ENCODE results near the gene TTC39A. TPM values are rescaled to one million over a fixed set of nuclear protein-coding genes. Genes with fewer than 3 reads are reported as not detected.

Gene TTC39A
- total RNA-seq, 1 experiment from 2014 or later = 15.4 TPM

- Histone ChIP-seq H3K79me2 (ENCODE audit: insufficient read depth, low read length) (no peaks in the 10 kb centered on the region), H3K4me1 (ENCODE audit: control insufficient read depth in 1 of 2, insufficient read depth in 2 of 2, low read length in 2 of 2) (peaks cover 9 to 26% of the 10 kb centered on the region in 2 experiments), H3K9me3 (ENCODE audit: control insufficient read depth in 1 of 2, insufficient read depth in 1 of 2, low read depth in 1 of 2, low read length in 2 of 2) (no peaks in the 10 kb centered on the region), H3K27me3 (ENCODE audit: insufficient read depth, low read length) (no peaks in the 10 kb centered on the region), H3K4me3 (replicated peaks in 1 of 2; ENCODE audit: low read depth in 1 of 2, low read length in 2 of 2) (no peak overlapping the region), H3K4me2 (ENCODE audit: low read length) (no peak overlapping the region), H3K9ac (ENCODE audit: low read length) (no peak overlapping the region), H2AFZ (ENCODE audit: low read depth, low read length, poor library complexity, severe bottlenecking) (no peak overlapping the region), H4K20me1 (ENCODE audit: insufficient read depth) (no peaks in the 10 kb centered on the region), H3K36me3 (ENCODE audit: control insufficient read depth in 1 of 2, insufficient read depth in 2 of 2, low read length in 2 of 2) (no peaks in the 10 kb centered on the region), H3K9me2 (ENCODE audit: insufficient read depth) (no peaks in the 10 kb centered on the region), H3K27ac (ENCODE audit: low read depth, low read length) (no peak overlapping the region)
- POLR2A ChIA-PET = no interaction called here
- no TSS peak for BruUV-seq (replicated peaks)
- no peak for TF ChIP-seq ZFX (IDR thresholded peaks at IDR 0.05)
- TF ChIP-seq, protein P1, sequence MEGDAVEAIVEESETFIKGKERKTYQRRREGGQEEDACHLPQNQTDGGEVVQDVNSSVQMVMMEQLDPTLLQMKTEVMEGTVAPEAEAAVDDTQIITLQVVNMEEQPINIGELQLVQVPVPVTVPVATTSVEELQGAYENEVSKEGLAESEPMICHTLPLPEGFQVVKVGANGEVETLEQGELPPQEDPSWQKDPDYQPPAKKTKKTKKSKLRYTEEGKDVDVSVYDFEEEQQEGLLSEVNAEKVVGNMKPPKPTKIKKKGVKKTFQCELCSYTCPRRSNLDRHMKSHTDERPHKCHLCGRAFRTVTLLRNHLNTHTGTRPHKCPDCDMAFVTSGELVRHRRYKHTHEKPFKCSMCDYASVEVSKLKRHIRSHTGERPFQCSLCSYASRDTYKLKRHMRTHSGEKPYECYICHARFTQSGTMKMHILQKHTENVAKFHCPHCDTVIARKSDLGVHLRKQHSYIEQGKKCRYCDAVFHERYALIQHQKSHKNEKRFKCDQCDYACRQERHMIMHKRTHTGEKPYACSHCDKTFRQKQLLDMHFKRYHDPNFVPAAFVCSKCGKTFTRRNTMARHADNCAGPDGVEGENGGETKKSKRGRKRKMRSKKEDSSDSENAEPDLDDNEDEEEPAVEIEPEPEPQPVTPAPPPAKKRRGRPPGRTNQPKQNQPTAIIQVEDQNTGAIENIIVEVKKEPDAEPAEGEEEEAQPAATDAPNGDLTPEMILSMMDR (IDR thresholded peaks at IDR 0.05 in 2 of 3, conservative IDR thresholded peaks at IDR 0.05 in 1 of 3; ENCODE audit: borderline replicate concordance in 1 of 3, insufficient read depth in 1 of 3, low read depth in 2 of 3, low read length in 2 of 3) = no peak
- TF ChIP-seq RAD21 (IDR thresholded peaks at IDR 0.05; ENCODE audit: low read depth) = no peak
- no peak for TF ChIP-seq JUND (IDR thresholded peaks at IDR 0.05)
- TF ChIP-seq FOSL1 (IDR thresholded peaks at IDR 0.05; ENCODE audit: low read depth) = no peak
- TF ChIP-seq CEBPB (IDR thresholded peaks at IDR 0.05; ENCODE audit: low read depth) = no peak
- TF ChIP-seq SIN3A (IDR thresholded peaks at IDR 0.05; ENCODE audit: low read depth) = no peak
- no peak for TF ChIP-seq EZH2 (IDR thresholded peaks at IDR 0.05)
- TF ChIP-seq SRF (IDR thresholded peaks at IDR 0.05; ENCODE audit: low read depth) = no peak
- ATAC-seq (no peak), DNase-seq (ENCODE audit: low read depth, low spot score) (no peak)
- RAD21 ChIA-PET (ENCODE audit: low non-redundant PET in 1 of 2, low total read pairs in 2 of 2, uncharacterized antibody in 2 of 2, unreplicated experiment in 2 of 2) = no interaction called here
- intact Hi-C loops (cut with micrococcal nuclease) = no loop called here
- CTCF ChIA-PET = no interaction called here
Observed at GRCh38 chr1:51309291-51309690, 21.1 kb downstream of the TTC39A start.

DNA sequence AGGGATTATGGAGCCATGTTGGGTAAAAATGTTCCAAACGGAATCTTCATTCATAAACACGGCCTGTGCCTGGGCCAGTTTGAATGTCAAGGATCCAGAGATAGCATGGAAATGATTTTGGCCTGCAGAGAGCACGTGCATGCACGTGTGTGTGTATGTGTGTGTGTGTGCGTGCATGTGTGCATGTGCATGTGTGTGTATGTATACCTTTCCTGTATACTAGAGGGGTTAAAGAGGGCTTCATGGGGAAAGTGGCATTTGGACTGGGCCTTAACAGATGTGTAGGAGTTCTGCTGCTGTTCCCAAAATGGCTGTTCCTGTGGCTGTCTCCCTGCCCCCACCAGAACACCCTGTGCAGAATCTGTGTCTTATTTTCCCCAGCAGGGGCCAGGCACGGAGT, 21.7 kb downstream of the TTC39A start:
- Histone ChIP-seq H3K4me3 (replicated peaks in 1 of 2; ENCODE audit: low read depth in 1 of 2, low read length in 2 of 2) (no peak overlapping the region), H3K4me2 (ENCODE audit: low read length) (no peak overlapping the region), H4K20me1 (ENCODE audit: insufficient read depth) (no peaks in the 10 kb centered on the region), H3K79me2 (ENCODE audit: insufficient read depth, low read length) (no peaks in the 10 kb centered on the region), H3K9ac (ENCODE audit: low read length) (no peak overlapping the region), H3K9me3 (ENCODE audit: control insufficient read depth in 1 of 2, insufficient read depth in 1 of 2, low read depth in 1 of 2, low read length in 2 of 2) (no peaks in the 10 kb centered on the region), H3K27ac (ENCODE audit: low read depth, low read length) (no peak overlapping the region), H2AFZ (ENCODE audit: low read depth, low read length, poor library complexity, severe bottlenecking) (no peak overlapping the region), H3K27me3 (ENCODE audit: insufficient read depth, low read length) (no peaks in the 10 kb centered on the region), H3K9me2 (ENCODE audit: insufficient read depth) (no peaks in the 10 kb centered on the region), H3K36me3 (ENCODE audit: control insufficient read depth in 1 of 2, insufficient read depth in 2 of 2, low read length in 2 of 2) (no peaks in the 10 kb centered on the region), H3K4me1 (ENCODE audit: control insufficient read depth in 1 of 2, insufficient read depth in 2 of 2, low read length in 2 of 2) (peaks cover 3 to 19% of the 10 kb centered on the region in 2 experiments; a peak in 3 of 4 replicates)
- no peak for ATAC-seq
- DNase-seq (ENCODE audit: low read depth, low spot score) = no peak
- no TSS peak for BruUV-seq (replicated peaks)
- CTCF ChIA-PET = no interaction called here
- RAD21 ChIA-PET (ENCODE audit: low non-redundant PET in 1 of 2, low total read pairs in 2 of 2, uncharacterized antibody in 2 of 2, unreplicated experiment in 2 of 2) = no interaction called here
- POLR2A ChIA-PET = no interaction called here
- intact Hi-C loops (cut with micrococcal nuclease) = no loop called here
- TF ChIP-seq EGR1 (IDR thresholded peaks at IDR 0.05; ENCODE audit: low read depth) (no peak), FOSL1 (IDR thresholded peaks at IDR 0.05; ENCODE audit: low read depth) (no peak), CEBPB (IDR thresholded peaks at IDR 0.05; ENCODE audit: low read depth) (no peak), TCF7L2 (IDR thresholded peaks at IDR 0.05; ENCODE audit: borderline replicate concordance, extremely low read depth, insufficient read depth, insufficient read length) (no peak), ZNF274 (IDR thresholded peaks at IDR 0.05; ENCODE audit: low read depth, low read length) (no peak), SRF (IDR thresholded peaks at IDR 0.05; ENCODE audit: low read depth) (no peak), POLR2AphosphoS5 (IDR thresholded peaks at IDR 0.05; ENCODE audit: low read depth, low read length) (no peak), EZH2 (IDR thresholded peaks at IDR 0.05) (no peak)
- TF ChIP-seq, protein P2, sequence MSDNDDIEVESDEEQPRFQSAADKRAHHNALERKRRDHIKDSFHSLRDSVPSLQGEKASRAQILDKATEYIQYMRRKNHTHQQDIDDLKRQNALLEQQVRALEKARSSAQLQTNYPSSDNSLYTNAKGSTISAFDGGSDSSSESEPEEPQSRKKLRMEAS (IDR thresholded peaks at IDR 0.05) = no peak
- TF ChIP-seq, protein P3, sequence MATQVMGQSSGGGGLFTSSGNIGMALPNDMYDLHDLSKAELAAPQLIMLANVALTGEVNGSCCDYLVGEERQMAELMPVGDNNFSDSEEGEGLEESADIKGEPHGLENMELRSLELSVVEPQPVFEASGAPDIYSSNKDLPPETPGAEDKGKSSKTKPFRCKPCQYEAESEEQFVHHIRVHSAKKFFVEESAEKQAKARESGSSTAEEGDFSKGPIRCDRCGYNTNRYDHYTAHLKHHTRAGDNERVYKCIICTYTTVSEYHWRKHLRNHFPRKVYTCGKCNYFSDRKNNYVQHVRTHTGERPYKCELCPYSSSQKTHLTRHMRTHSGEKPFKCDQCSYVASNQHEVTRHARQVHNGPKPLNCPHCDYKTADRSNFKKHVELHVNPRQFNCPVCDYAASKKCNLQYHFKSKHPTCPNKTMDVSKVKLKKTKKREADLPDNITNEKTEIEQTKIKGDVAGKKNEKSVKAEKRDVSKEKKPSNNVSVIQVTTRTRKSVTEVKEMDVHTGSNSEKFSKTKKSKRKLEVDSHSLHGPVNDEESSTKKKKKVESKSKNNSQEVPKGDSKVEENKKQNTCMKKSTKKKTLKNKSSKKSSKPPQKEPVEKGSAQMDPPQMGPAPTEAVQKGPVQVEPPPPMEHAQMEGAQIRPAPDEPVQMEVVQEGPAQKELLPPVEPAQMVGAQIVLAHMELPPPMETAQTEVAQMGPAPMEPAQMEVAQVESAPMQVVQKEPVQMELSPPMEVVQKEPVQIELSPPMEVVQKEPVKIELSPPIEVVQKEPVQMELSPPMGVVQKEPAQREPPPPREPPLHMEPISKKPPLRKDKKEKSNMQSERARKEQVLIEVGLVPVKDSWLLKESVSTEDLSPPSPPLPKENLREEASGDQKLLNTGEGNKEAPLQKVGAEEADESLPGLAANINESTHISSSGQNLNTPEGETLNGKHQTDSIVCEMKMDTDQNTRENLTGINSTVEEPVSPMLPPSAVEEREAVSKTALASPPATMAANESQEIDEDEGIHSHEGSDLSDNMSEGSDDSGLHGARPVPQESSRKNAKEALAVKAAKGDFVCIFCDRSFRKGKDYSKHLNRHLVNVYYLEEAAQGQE (IDR thresholded peaks at IDR 0.05; ENCODE audit: low read depth) = no peak
